ENCODE results near the gene MRPL33. TPM values are rescaled to one million over a fixed set of nuclear protein-coding genes. Genes with fewer than 3 reads are reported as not detected.

Gene MRPL33
- total and polyA plus RNA-seq, 4 donors, result 31.2 to 130 (median 41.0) TPM

DNA sequence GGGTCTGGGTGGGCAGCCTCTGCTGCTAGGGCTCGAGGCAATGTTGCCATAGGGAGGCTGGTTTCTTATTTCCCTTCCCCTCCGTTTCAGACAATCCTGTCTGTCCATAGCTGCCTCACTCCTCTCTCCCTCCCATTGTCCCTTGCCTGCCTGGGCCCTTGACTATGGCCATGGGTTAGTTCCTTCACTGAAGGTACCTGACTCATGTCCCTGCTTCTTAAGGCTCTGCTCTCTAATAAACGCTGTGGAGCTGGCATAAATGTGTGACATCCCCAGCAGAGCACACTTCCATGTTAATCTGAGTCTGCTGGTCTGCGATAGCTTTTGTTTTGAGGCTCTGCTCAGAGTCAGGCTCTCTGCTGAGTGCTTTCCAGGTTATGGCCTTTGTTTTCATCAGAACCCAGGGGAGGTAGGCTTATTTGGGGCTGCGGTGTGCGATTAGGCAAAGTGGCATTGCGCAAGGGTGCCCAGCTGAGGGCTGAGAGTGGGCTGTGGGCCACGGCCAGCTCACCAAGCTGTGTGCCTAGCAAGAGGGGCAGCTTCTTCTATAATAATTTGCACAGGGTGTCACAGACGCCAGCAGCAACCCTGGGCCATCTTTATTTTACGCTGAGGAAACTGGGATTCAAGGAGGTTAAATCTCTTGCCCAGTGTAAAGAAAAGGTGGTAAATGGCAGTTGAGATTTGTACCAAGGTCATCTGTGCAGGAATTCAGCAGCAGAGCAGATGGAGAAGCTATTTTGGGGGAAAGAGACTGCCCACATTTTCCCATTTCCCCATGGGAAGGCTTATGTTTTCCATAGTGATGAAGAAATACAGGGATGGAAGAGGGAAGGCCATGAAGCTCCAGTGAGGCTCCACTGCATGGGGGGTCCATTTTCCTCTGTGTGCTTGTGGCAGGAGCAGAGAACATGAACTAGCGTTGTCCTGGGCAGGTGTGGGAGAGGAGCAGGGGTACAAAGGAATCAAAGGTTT lies 25.6 kb downstream of the MRPL33 start:
- H3K9me3 ChIP-seq (ENCODE audit: control insufficient read depth in 4 of 4, low read length in 3 of 4), result no peaks in the 10 kb centered on the region
- no peak overlapping the region for H3K27ac ChIP-seq (ENCODE audit: low read depth in 1 of 2, low read length in 2 of 2)
- peaks cover 0 to 2% (median under 1%) of the 10 kb centered on the region in 4 donors for H3K36me3 ChIP-seq (ENCODE audit: control insufficient read depth in 4 of 4, insufficient read depth in 3 of 4, low read depth in 1 of 4, low read length in 3 of 4)
- no peaks in the 10 kb centered on the region for H3K4me1 ChIP-seq (ENCODE audit: control insufficient read depth in 4 of 4, insufficient read depth in 4 of 4, low read length in 3 of 4)
- no peak overlapping the region for H3K4me3 ChIP-seq (ENCODE audit: low read depth in 1 of 3, low read length in 3 of 3)
- no peak for TF ChIP-seq NR2F2 (IDR thresholded peaks at IDR 0.05)
- no peak for TF ChIP-seq HNF4A (conservative IDR thresholded peaks at IDR 0.05)
- TF ChIP-seq, protein P1, sequence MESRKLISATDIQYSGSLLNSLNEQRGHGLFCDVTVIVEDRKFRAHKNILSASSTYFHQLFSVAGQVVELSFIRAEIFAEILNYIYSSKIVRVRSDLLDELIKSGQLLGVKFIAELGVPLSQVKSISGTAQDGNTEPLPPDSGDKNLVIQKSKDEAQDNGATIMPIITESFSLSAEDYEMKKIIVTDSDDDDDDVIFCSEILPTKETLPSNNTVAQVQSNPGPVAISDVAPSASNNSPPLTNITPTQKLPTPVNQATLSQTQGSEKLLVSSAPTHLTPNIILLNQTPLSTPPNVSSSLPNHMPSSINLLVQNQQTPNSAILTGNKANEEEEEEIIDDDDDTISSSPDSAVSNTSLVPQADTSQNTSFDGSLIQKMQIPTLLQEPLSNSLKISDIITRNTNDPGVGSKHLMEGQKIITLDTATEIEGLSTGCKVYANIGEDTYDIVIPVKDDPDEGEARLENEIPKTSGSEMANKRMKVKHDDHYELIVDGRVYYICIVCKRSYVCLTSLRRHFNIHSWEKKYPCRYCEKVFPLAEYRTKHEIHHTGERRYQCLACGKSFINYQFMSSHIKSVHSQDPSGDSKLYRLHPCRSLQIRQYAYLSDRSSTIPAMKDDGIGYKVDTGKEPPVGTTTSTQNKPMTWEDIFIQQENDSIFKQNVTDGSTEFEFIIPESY (IDR thresholded peaks at IDR 0.05), result no peak
- DNase-seq (ENCODE audit: low spot score), result no peak
- H3K9ac ChIP-seq (ENCODE audit: low read depth in 1 of 2, low read length in 2 of 2), result no peak overlapping the region
- H3K27me3 ChIP-seq (ENCODE audit: control insufficient read depth in 4 of 4, insufficient read depth in 4 of 4, low read length in 3 of 4), result no peaks in the 10 kb centered on the region
- 79% methylated on average over 11 of the region's 11 CpGs for WGBS

DNA sequence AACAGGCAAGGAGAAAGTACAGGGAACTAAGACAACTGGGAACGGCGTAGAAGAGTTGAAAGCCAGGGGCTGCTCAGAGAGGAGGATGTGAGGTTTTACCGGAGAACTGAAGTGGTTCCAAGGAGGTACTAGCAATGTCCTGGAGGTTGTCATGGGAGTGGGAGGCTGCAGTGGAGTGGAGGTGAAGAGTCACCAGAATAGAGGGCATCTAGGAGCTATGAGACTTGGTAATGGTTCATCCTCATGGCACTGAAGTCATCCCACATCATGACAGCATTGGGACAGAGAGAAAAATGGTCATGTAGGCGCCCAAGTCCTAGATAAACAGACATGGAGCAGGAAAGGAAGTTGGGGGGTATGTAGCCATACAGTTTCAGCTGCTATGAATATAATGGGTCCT lies 26.3 kb downstream of the MRPL33 start:
- TF ChIP-seq HNF4A (conservative IDR thresholded peaks at IDR 0.05) (no peak), JUND (IDR thresholded peaks at IDR 0.05) (no peak), RAD21 (IDR thresholded peaks at IDR 0.05) (no peak), FOXA1 (IDR thresholded peaks at IDR 0.05) (no peak), TAF1 (conservative IDR thresholded peaks at IDR 0.05) (no peak), HNF4G (IDR thresholded peaks at IDR 0.05) (no peak), FOXA2 (IDR thresholded peaks at IDR 0.05) (no peak), GABPA (IDR thresholded peaks at IDR 0.05 in 1 of 2, conservative IDR thresholded peaks at IDR 0.05 in 1 of 2) (no peak), RXRA (IDR thresholded peaks at IDR 0.05) (no peak), NR2F2 (IDR thresholded peaks at IDR 0.05) (no peak), YY1 (IDR thresholded peaks at IDR 0.05) (no peak), SP1 (IDR thresholded peaks at IDR 0.05) (no peak), EGR1 (IDR thresholded peaks at IDR 0.05; ENCODE audit: low read depth in 2 of 2) (no peak)
- TF ChIP-seq, protein P2, sequence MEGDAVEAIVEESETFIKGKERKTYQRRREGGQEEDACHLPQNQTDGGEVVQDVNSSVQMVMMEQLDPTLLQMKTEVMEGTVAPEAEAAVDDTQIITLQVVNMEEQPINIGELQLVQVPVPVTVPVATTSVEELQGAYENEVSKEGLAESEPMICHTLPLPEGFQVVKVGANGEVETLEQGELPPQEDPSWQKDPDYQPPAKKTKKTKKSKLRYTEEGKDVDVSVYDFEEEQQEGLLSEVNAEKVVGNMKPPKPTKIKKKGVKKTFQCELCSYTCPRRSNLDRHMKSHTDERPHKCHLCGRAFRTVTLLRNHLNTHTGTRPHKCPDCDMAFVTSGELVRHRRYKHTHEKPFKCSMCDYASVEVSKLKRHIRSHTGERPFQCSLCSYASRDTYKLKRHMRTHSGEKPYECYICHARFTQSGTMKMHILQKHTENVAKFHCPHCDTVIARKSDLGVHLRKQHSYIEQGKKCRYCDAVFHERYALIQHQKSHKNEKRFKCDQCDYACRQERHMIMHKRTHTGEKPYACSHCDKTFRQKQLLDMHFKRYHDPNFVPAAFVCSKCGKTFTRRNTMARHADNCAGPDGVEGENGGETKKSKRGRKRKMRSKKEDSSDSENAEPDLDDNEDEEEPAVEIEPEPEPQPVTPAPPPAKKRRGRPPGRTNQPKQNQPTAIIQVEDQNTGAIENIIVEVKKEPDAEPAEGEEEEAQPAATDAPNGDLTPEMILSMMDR (IDR thresholded peaks at IDR 0.05; ENCODE audit: low read depth, low read length, missing input control), result no peak
- TF ChIP-seq, protein P3, sequence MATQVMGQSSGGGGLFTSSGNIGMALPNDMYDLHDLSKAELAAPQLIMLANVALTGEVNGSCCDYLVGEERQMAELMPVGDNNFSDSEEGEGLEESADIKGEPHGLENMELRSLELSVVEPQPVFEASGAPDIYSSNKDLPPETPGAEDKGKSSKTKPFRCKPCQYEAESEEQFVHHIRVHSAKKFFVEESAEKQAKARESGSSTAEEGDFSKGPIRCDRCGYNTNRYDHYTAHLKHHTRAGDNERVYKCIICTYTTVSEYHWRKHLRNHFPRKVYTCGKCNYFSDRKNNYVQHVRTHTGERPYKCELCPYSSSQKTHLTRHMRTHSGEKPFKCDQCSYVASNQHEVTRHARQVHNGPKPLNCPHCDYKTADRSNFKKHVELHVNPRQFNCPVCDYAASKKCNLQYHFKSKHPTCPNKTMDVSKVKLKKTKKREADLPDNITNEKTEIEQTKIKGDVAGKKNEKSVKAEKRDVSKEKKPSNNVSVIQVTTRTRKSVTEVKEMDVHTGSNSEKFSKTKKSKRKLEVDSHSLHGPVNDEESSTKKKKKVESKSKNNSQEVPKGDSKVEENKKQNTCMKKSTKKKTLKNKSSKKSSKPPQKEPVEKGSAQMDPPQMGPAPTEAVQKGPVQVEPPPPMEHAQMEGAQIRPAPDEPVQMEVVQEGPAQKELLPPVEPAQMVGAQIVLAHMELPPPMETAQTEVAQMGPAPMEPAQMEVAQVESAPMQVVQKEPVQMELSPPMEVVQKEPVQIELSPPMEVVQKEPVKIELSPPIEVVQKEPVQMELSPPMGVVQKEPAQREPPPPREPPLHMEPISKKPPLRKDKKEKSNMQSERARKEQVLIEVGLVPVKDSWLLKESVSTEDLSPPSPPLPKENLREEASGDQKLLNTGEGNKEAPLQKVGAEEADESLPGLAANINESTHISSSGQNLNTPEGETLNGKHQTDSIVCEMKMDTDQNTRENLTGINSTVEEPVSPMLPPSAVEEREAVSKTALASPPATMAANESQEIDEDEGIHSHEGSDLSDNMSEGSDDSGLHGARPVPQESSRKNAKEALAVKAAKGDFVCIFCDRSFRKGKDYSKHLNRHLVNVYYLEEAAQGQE (IDR thresholded peaks at IDR 0.05), result no peak
- TF ChIP-seq, protein P4, sequence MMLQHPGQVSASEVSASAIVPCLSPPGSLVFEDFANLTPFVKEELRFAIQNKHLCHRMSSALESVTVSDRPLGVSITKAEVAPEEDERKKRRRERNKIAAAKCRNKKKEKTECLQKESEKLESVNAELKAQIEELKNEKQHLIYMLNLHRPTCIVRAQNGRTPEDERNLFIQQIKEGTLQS (IDR thresholded peaks at IDR 0.05), result no peak
- TF ChIP-seq, protein P1 (IDR thresholded peaks at IDR 0.05), result no peak
- TF ChIP-seq, protein P5, sequence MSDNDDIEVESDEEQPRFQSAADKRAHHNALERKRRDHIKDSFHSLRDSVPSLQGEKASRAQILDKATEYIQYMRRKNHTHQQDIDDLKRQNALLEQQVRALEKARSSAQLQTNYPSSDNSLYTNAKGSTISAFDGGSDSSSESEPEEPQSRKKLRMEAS (IDR thresholded peaks at IDR 0.05), result no peak
- no peaks in the 10 kb centered on the region for H3K27me3 ChIP-seq (ENCODE audit: control insufficient read depth in 4 of 4, insufficient read depth in 4 of 4, low read length in 3 of 4)
- H3K9me3 ChIP-seq (ENCODE audit: control insufficient read depth in 4 of 4, low read length in 3 of 4), result no peaks in the 10 kb centered on the region
- DNase-seq (ENCODE audit: low spot score), result no peak
- peaks cover 0 to 2% (median under 1%) of the 10 kb centered on the region in 4 donors for H3K36me3 ChIP-seq (ENCODE audit: control insufficient read depth in 4 of 4, insufficient read depth in 3 of 4, low read depth in 1 of 4, low read length in 3 of 4)
- no peak overlapping the region for H3K27ac ChIP-seq (ENCODE audit: low read depth in 1 of 2, low read length in 2 of 2)
- WGBS, result 95% methylated on average over 4 of the region's 4 CpGs
- no peak overlapping the region for H3K4me3 ChIP-seq (ENCODE audit: low read depth in 1 of 3, low read length in 3 of 3)
- H3K4me1 ChIP-seq (ENCODE audit: control insufficient read depth in 4 of 4, insufficient read depth in 4 of 4, low read length in 3 of 4), result no peaks in the 10 kb centered on the region
- H3K9ac ChIP-seq (ENCODE audit: low read depth in 1 of 2, low read length in 2 of 2), result no peak overlapping the region
